ENCODE data around the gene SCGB3A1.

DNA sequence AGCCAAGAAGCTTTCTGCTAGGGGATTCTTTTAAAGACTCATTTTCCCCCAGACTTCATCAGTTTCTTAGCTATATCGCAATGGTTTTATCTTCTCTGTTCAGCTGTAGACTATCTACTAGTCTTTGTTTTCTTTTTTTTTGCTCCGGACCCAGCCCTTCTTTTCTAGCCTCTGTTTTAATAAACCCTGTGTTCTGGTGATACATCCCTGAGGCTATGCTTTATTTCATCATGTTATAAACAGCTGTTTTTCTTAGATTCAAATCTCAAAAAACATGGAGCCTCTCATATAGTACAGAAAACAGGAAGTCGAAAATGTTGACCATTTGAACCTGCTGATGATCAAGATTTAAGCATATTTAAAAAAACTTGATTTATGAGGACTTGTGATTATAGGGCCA lies 37.8 kb downstream of the SCGB3A1 start:
- TF ChIP-seq, protein P1, sequence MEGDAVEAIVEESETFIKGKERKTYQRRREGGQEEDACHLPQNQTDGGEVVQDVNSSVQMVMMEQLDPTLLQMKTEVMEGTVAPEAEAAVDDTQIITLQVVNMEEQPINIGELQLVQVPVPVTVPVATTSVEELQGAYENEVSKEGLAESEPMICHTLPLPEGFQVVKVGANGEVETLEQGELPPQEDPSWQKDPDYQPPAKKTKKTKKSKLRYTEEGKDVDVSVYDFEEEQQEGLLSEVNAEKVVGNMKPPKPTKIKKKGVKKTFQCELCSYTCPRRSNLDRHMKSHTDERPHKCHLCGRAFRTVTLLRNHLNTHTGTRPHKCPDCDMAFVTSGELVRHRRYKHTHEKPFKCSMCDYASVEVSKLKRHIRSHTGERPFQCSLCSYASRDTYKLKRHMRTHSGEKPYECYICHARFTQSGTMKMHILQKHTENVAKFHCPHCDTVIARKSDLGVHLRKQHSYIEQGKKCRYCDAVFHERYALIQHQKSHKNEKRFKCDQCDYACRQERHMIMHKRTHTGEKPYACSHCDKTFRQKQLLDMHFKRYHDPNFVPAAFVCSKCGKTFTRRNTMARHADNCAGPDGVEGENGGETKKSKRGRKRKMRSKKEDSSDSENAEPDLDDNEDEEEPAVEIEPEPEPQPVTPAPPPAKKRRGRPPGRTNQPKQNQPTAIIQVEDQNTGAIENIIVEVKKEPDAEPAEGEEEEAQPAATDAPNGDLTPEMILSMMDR (IDR thresholded peaks at IDR 0.05), result no peak
- no peak for TF ChIP-seq POLR2A (IDR thresholded peaks at IDR 0.05)
